Prostate gland (tissue), 2 donors: Measurements from ENCODE around the gene INSM1. TPM values are rescaled to one million over a fixed set of nuclear protein-coding genes. Genes with fewer than 3 reads are reported as not detected.

Experiments used
- DNase-seq: peaks from one replicate; pipeline ENCODE4 v3.0.0-alpha.2; 2019; ENCODE audit warnings: low spot score
- H3K27ac ChIP-seq, 2 donors: fragments of 200-600 bp; sonication (generic); 2 replicates each; pipeline ENCODE4 v1.5.1; 2017 to 2019
- H3K27me3 ChIP-seq: fragments of 200-600 bp; sonication (generic); replicated peaks from 2 replicates; pipeline ENCODE4 v1.5.1; 2019; ENCODE audit not compliant: insufficient read depth
- H3K36me3 ChIP-seq, 2 donors: fragments of 200-600 bp; sonication (generic); 1 replicate in 1 of 2; 2 replicates in 1 of 2; pipeline versions ENCODE4 v1.5.1 to v1.8.1; 2017 to 2019
- H3K4me1 ChIP-seq: fragments of 200-600 bp; sonication (generic); replicated peaks from 2 replicates; pipeline ENCODE4 v1.5.1; 2019
- H3K4me3 ChIP-seq, 2 donors: fragments of 200-600 bp; sonication (generic); 2 replicates each; pipeline ENCODE4 v1.5.1; 2017 to 2019
- H3K9me3 ChIP-seq: fragments of 200-600 bp; sonication (generic); 2 replicates; pipeline ENCODE4 v1.5.1; 2017
- POLR2A ChIP-seq: fragments of 450-650 bp; IDR thresholded peaks from one replicate; pipeline ENCODE4 v1.6.1; 2016; ENCODE audit warnings: antibody characterized with exemption, mild to moderate bottlenecking
- POLR2AphosphoS5 ChIP-seq: sonication (generic); formaldehyde crosslinking; IDR thresholded peaks from one replicate; pipeline ENCODE4 v1.6.1; 2017; ENCODE audit warnings: antibody characterized with exemption
- WGBS: methylation state at CpG from one replicate; pipeline ENCODE4 v1.1.5; 2018; 5-methylcytosine and 5-hydroxymethylcytosine counted together
- intact Hi-C: fragments of 100-400 bp; cut with DNase I; formaldehyde crosslinking; loops from one replicate; pipeline ENCODE4 v1.14.2; 2022
- total RNA-seq, 2 donors: library from RNA; depleted of rRNA; stranded (reverse); fragments of >200 nt; gene quantifications; one replicate each; pipeline ENCODE4 v1.1.0, GENCODE V29; 2016
- TF ChIP-seq, protein P1 (sequence below), 4 experiments: fragments of 200-600 bp in 2 of 4; fragments of 450-650 bp in 2 of 4; sonication (generic) in 2 of 4; IDR thresholded peaks; 1 replicate in 3 of 4; 2 replicates in 1 of 4; pipeline ENCODE4 v1.5.1; 2016 to 2019; ENCODE audit warnings: antibody characterized with exemption in 4 of 4, mild to moderate bottlenecking in 2 of 4, moderate library complexity in 2 of 4

The INSM1 gene
- total RNA-seq, 2 donors from 2014 or later = 0.82 to 1.5 TPM

DNA sequence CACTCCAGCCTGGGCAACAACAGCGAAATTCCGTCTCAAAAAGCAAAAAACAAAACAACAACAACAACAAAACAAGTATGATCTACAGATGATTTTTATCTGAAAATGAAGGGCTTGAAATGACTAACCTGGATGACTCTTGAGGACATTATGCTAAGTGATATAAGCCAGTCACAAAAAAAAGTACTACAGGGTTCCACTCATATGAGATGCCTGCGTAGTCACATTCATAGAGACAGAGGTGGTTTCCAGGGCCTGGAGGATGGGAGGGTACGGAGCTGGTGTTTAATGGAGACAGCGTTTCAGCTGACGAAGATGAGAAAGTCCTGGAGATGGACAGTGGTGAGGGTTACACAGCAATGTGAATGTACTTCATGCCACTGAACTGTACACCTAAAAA, 8.3 kb upstream of the INSM1 start:
- TF ChIP-seq POLR2A (no peak), POLR2AphosphoS5 (no peak)
- TF ChIP-seq, protein P1, sequence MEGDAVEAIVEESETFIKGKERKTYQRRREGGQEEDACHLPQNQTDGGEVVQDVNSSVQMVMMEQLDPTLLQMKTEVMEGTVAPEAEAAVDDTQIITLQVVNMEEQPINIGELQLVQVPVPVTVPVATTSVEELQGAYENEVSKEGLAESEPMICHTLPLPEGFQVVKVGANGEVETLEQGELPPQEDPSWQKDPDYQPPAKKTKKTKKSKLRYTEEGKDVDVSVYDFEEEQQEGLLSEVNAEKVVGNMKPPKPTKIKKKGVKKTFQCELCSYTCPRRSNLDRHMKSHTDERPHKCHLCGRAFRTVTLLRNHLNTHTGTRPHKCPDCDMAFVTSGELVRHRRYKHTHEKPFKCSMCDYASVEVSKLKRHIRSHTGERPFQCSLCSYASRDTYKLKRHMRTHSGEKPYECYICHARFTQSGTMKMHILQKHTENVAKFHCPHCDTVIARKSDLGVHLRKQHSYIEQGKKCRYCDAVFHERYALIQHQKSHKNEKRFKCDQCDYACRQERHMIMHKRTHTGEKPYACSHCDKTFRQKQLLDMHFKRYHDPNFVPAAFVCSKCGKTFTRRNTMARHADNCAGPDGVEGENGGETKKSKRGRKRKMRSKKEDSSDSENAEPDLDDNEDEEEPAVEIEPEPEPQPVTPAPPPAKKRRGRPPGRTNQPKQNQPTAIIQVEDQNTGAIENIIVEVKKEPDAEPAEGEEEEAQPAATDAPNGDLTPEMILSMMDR (IDR thresholded peaks at IDR 0.05) = no peak
- no peak overlapping the region for H3K27ac ChIP-seq
- H3K4me1 ChIP-seq = no peaks in the 10 kb centered on the region
- 85% methylated on average over 6 of the region's 6 CpGs for WGBS
- DNase-seq = no peak
- intact Hi-C loops = loop anchor here (2.0 kb wide), 1 partner anchor 203 kb away; no protein-coding TSS in a partner anchor
- H3K9me3 ChIP-seq = no peaks in the 10 kb centered on the region
- H3K36me3 ChIP-seq = no peaks in the 10 kb centered on the region
- no peak overlapping the region for H3K4me3 ChIP-seq
- peaks cover 12% of the 10 kb centered on the region for H3K27me3 ChIP-seq

- no peaks in the 10 kb centered on the region for H3K9me3 ChIP-seq
- no peak overlapping the region for H3K27ac ChIP-seq
- WGBS = 5% methylated on average over 6 of the region's 6 CpGs
- H3K27me3 ChIP-seq = peaks cover 20% of the 10 kb centered on the region
- intact Hi-C loops = loop anchor here (2.0 kb wide), 1 partner anchor 202 kb away; no protein-coding TSS in a partner anchor
- H3K36me3 ChIP-seq = no peaks in the 10 kb centered on the region
- peak; percentile 49 for DNase-seq
- no peaks in the 10 kb centered on the region for H3K4me1 ChIP-seq
- no peak overlapping the region for H3K4me3 ChIP-seq
- TF ChIP-seq, protein P1 (IDR thresholded peaks at IDR 0.05) = peak; percentile 59 to 80 (median 72)
- TF ChIP-seq POLR2A = no peak
- peak; percentile 81 for TF ChIP-seq POLR2AphosphoS5
Measured at GRCh38 chr20:20360464-20360863, 7.4 kb upstream of the INSM1 start.

- H3K4me1 ChIP-seq = peaks cover 5% of the 10 kb centered on the region
- peaks cover 35% of the 10 kb centered on the region for H3K27me3 ChIP-seq
- intact Hi-C loops = no loop called here
- no peaks in the 10 kb centered on the region for H3K9me3 ChIP-seq
- no peak overlapping the region for H3K4me3 ChIP-seq
- TF ChIP-seq, protein P1 (IDR thresholded peaks at IDR 0.05) = no peak
- no peak for TF ChIP-seq POLR2AphosphoS5
- no peak for TF ChIP-seq POLR2A
- no peaks in the 10 kb centered on the region for H3K36me3 ChIP-seq
- WGBS = 5% methylated on average over 17 of the region's 17 CpGs
- no peak overlapping the region for H3K27ac ChIP-seq
- DNase-seq = no peak
Measured at GRCh38 chr20:20362774-20363433, 5.0 kb upstream of the INSM1 start.

DNA sequence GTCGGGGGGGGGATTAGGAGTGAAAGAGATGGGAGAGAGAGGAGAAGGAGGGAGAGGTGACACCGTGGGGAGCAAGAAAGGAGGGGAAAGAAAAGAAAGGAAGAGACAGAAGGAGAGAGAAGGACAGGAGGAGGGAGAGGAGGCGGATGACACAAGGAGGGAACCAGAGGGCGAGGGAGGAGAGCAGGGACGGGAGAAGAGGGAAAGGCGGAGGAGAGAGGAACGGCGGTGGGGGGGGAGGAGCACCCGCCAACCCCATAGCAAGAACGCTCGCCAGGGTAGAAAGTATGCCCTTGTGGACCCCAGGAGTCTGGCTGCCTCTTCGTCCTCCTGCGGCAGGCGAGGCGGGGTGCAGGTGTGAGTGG, 4.5 kb upstream of the INSM1 start:
- Histone ChIP-seq H3K4me1 (peaks cover 5% of the 10 kb centered on the region), H3K27me3 (peaks cover 35% of the 10 kb centered on the region), H3K27ac (no peak overlapping the region), H3K4me3 (no peak overlapping the region), H3K36me3 (no peaks in the 10 kb centered on the region), H3K9me3 (no peaks in the 10 kb centered on the region)
- 5% methylated on average over 15 of the region's 15 CpGs for WGBS
- intact Hi-C loops = no loop called here
- DNase-seq = no peak
- TF ChIP-seq POLR2A = no peak
- TF ChIP-seq, protein P1 (IDR thresholded peaks at IDR 0.05) = no peak
- no peak for TF ChIP-seq POLR2AphosphoS5
